ENCODE measurements around the gene ME3.

The ME3 gene

DNA sequence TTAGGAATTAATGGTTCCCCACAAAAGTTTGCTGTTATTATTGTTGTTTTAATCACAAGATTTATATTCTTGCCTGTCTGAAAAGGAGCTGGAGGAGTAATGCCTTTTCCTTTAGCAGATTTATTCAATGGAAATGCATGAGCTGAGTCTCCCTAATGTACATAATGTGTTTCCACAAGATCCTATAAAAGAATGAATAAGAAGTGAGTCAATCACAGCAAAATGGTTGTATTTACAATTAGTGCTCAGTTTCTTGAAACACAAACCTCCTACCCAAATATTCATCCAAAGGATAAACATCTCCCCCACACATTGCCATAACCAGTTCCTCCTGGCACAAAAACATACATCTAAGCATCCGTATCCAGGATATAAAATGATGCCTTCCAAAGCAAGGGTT, 33.3 kb downstream of the ME3 start:
- TF ChIP-seq, protein P1, sequence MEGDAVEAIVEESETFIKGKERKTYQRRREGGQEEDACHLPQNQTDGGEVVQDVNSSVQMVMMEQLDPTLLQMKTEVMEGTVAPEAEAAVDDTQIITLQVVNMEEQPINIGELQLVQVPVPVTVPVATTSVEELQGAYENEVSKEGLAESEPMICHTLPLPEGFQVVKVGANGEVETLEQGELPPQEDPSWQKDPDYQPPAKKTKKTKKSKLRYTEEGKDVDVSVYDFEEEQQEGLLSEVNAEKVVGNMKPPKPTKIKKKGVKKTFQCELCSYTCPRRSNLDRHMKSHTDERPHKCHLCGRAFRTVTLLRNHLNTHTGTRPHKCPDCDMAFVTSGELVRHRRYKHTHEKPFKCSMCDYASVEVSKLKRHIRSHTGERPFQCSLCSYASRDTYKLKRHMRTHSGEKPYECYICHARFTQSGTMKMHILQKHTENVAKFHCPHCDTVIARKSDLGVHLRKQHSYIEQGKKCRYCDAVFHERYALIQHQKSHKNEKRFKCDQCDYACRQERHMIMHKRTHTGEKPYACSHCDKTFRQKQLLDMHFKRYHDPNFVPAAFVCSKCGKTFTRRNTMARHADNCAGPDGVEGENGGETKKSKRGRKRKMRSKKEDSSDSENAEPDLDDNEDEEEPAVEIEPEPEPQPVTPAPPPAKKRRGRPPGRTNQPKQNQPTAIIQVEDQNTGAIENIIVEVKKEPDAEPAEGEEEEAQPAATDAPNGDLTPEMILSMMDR (IDR thresholded peaks at IDR 0.05; ENCODE audit: low read depth, low read length, missing control alignments), result no peak
- no peak overlapping the region for H3K4me3 ChIP-seq (ENCODE audit: low read depth, low read length)
- DNase-seq (ENCODE audit: low read depth), result no peak

- DNase-seq (ENCODE audit: low read depth), result no peak
- TF ChIP-seq, protein P1 (IDR thresholded peaks at IDR 0.05; ENCODE audit: low read depth, low read length, missing control alignments), result no peak
- H3K4me3 ChIP-seq (ENCODE audit: low read depth, low read length), result no peak overlapping the region
Observed at GRCh38 chr11:86638673-86639072, 33.7 kb downstream of the ME3 start.

DNA sequence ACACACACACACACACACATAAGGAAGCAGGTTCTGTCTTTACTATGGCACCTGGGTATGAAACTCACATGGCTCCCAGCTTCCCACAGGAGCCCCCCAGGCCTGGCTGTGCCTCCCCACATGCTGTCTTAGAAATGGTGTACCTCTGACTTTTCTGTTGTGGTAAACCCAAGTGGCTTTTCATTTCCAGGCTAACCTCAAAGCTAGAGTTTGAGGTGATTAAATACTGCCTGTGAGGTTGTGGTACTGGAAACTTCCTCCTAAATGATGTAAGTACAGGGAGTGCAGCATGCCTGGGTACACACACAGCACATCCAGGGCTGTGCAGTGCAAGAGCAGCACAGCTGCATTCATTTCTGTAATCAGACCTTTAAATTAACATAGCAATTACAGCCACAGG, 34.4 kb downstream of the ME3 start:
- TF ChIP-seq, protein P1 (IDR thresholded peaks at IDR 0.05; ENCODE audit: low read depth, low read length, missing control alignments), result no peak
- DNase-seq (ENCODE audit: low read depth), result no peak
- no peak overlapping the region for H3K4me3 ChIP-seq (ENCODE audit: low read depth, low read length)

DNA sequence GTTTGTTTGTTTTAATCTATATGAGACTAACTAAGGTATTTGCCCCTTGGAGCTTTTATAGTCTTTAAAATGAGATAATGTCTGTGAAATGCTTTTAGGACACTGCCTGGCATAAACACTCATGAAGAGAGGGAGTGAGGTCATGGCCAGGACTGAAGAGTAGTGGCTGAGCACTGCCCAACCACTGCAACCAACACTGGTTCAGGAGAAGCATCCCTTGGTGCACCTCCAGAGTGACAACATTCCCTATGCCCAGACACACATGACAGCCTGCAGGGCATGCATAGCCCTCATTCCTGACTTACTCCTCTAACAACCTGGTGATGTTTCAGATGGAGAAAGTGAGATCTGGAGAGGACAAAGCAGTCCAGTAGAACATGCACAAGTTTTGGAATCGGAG, 36.1 kb downstream of the ME3 start:
- no peak for DNase-seq (ENCODE audit: low read depth)
- H3K4me3 ChIP-seq (ENCODE audit: low read depth, low read length), result no peak overlapping the region
- TF ChIP-seq, protein P1 (IDR thresholded peaks at IDR 0.05; ENCODE audit: low read depth, low read length, missing control alignments), result no peak

DNA sequence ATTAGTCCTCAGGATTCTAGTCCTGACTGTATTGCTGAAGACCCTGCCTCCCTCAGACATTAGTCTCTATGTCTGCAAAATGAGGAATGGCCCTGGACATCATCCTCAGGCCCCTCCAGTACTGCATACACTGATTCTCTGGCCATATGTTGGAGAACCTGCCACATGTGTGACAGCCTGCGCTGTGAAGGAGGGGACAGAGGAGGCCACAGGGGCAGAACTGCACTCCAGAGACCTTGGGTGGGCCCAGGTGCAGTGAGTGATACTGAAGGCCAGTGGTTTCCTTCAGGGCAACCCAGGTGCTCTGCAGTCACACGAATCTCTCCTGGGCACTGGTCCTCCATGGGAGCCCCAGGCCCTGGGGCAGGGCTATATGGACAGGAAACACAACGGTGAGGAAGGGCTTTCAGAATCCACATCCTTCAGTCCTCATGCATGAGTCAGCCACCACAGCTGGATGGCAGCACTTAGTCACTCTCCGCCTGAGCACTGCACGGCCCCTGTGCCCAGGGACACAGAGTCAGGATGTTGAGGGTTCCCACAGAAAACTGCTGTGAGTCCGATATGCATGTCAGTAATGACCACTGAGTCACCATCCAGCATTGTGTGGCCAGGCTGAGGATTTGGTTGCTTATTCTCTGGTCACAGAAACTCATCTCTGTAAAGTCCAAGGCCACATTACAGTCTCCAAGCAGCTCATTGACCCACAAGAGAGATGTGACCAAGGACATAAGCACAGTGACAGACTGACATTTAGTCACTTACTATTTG, 39.7 kb downstream of the ME3 start:
- TF ChIP-seq, protein P1 (IDR thresholded peaks at IDR 0.05; ENCODE audit: low read depth, low read length, missing control alignments), result no peak
- H3K4me3 ChIP-seq (ENCODE audit: low read depth, low read length), result no peak overlapping the region
- DNase-seq (ENCODE audit: low read depth), result no peak

- no peak for DNase-seq (ENCODE audit: low read depth)
- no peak overlapping the region for H3K4me3 ChIP-seq (ENCODE audit: low read depth, low read length)
Observed at GRCh38 chr11:86630229-86630981, 42.0 kb downstream of the ME3 start.

More at GRCh38 chr11:86630229-86630981, 42.0 kb downstream of the ME3 start:
- TF ChIP-seq, protein P1 (IDR thresholded peaks at IDR 0.05; ENCODE audit: low read depth, low read length, missing control alignments), result no peak
